H54 (cell line): ENCODE results near the gene SIRPA.

Experiments used
- DNase-seq: peaks from one replicate; pipeline ENCODE4 v3.0.0; 2011; ENCODE audit warnings: low spot score, mixed read lengths; ENCODE audit not compliant: insufficient read length
- FAIRE-seq: peaks from 3 replicates; lab custom pipeline; 2011; peaks lifted over from hg19 to GRCh38; lab: Jason Lieb, UNC
- POLR2A ChIP-seq: IDR thresholded peaks from 2 replicates; pipeline ENCODE4 v1.6.1; 2011; ENCODE audit warnings: low read depth, mild to moderate bottlenecking, low read length

The SIRPA gene

DNA sequence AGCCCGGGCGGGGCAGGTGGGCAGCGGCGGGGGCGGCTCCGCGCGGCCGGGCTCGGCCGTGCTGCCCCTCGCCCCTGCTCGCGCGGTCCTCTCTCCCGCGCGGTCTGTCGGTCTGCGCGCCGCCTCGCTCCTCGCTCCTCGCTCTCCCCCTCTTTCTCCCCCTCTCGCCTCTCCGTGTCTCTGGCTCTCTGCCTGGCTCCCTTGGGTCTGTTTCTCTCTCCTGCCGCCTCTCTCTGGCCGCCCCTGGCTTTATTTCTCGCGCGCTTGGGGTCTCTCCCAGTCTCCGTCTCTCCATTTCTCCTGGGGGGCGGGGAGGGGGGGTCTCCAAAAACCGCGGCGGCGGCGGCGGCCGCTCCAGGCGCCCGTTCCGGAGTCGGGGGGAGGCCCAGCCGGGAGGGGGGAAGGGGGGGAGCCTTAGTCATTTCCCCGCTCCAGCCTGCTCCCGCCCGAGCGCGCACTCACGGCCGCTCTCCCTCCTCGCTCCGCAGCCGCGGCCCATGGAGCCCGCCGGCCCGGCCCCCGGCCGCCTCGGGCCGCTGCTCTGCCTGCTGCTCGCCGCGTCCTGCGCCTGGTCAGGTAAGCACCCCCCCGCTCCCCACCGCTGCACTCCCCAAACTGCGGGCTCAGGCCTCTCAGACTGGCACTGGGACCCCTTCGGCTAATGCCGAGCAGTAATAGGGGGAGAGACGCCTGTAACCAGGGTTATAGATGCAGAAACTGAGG, at the start of gene SIRPA:
Gene SIRPA, plus strand, starts transcription at position 457 of the 723 bp plus-strand sequence. Its CDS starts 41 bp downstream, at position 498.
- no peak for FAIRE-seq
- peak; percentile 89 for DNase-seq
- peak; percentile 61 for TF ChIP-seq POLR2A

DNA sequence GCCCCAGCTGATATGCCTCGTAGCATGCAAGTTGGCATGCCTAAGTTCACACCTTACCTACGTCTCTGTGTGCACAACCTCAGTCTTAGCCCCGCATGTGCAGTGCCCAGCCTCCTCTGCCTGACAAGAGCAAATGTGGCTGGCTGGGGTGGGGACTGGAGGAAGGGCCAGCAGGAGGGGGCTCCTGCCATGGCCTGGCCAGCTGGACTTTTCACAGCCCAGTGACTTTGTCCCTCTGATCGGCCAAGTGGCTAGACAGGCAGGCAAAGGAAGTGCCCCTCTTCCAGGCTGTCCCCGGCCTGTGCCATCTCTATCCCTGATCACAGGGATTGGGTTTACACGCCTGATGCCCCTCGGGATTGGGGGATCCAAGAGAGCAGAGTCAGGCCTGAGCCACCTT, 49.5 kb upstream of the SIRPA start:
- FAIRE-seq, result no peak
- no peak for TF ChIP-seq POLR2A
- no peak for DNase-seq

DNA sequence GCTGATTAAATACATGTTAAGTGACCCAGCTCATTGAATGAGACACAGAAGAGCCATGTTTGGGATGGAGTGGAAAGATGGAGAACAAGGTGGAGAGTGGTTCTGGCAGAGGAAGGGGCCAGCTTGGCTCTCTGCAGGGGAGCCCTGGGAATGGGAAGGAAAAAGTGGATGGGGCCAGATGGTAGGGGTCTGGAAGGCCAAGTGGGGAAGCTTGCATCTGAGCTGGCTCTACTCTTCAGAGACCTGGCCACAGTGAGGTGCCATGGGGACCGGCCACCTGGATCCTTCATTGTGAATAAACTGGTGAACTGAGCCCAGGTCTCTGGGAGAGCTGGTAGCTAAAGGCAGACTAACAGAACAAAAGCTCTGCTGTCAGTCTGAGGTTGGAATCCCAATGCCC, 48.9 kb upstream of the SIRPA start:
- no peak for FAIRE-seq

DNA sequence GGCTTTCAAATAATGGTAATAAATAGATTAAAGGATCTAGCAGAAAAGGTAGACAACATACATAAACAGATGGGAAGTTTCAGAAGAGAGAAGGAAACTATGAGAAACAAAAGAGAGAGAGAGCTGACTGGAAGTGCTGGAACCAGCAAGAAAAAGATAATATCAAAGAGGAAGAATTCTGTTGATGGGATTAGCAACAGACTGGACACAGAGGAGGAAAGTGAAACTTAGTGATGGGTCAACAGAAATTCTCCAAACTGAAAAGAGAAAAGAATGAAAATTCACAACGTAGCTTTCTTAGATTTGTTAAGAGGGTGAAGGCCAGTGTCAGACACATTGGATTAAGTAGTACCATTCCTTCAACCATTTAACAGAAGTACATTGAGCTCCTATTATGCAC, 48.3 kb upstream of the SIRPA start:
- DNase-seq, result no peak
- TF ChIP-seq POLR2A, result no peak
- no peak for FAIRE-seq

More for the DNA sequence above, 48.9 kb upstream of the SIRPA start:
- no peak for TF ChIP-seq POLR2A
- DNase-seq, result no peak

DNA sequence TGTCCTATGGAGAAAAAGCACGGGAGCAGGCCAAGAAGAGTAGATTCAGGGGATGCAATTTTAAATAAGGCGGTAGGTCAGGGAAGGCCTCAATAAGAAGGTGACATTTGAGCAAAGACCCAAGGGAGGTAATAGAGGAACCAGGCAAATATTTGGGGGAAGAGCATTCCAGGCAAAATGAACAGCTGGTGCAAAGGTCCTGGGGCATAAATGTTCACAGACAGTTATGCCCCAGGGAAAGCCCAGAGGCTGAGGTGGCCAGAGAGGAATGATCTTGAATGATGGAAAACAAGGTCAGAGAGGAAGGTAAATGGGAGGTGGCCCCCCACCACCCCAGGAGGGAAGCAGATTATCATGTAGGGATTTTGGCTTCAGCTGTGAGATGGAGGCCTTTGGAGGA, 47.4 kb upstream of the SIRPA start:
- no peak for DNase-seq
- no peak for TF ChIP-seq POLR2A
- FAIRE-seq, result no peak

DNA sequence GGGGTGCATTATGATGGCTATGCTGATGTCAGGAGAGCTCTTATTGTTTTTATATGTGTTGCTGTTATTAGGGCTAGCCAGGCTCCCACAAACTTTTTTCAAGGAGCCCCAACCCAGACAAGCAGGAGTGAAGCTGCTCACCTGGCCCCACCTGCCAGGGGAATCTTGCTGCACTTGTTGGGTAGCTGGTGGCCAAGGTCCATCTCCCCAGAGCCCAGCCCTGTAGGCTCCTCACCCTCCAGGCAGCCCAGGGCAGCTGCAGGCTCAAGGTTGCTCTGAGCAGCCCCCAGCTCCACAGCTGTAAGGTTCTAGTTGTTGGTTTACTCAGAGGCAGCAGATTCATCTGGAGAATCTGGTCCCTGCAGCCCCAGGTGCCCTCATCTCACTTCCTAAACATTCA, 46.8 kb upstream of the SIRPA start:
- TF ChIP-seq POLR2A, result no peak
- FAIRE-seq, result no peak

DNA sequence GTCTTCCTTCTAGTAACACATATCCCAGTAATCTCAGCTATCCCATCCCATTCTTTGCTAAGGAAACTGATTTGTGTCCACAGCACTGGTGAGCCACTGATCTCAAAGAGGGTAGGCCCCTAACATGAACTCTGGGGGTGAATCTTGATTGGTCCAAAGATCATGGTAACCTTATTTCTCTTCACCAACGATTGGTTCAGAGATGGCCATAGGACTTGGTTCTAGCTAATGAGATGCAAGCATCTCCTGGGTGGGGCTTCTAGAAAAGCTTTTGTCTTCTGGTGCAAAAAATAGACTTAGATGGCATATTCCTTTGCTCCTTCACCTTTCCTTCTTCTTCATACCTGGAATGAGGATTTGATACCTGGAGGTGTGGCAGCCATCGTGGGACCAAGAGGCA, 43.8 kb upstream of the SIRPA start:
- DNase-seq (no peak), FAIRE-seq (no peak)
- no peak for TF ChIP-seq POLR2A

More for the DNA sequence above, 46.8 kb upstream of the SIRPA start:
- no peak for DNase-seq

DNA sequence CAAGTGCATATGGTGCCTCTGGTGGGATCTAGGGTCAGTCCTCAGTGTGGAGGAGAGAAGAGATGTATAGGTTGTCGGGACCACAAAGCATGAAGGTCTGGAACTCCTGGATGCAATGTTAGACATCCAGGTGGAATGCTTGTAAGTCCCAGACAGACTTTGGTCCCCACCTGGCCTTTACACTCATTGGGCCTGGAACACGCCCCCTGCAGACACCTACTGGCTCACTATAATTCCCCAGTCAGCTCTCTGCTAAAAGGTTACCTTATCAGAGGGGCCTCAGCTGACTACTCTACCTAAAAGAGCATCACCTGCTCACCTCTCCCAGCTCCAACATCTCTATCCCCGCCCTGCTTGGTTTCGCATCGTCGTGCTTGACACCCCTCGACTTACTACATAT, 41.7 kb upstream of the SIRPA start:
- FAIRE-seq (no peak), DNase-seq (no peak)
- no peak for TF ChIP-seq POLR2A

DNA sequence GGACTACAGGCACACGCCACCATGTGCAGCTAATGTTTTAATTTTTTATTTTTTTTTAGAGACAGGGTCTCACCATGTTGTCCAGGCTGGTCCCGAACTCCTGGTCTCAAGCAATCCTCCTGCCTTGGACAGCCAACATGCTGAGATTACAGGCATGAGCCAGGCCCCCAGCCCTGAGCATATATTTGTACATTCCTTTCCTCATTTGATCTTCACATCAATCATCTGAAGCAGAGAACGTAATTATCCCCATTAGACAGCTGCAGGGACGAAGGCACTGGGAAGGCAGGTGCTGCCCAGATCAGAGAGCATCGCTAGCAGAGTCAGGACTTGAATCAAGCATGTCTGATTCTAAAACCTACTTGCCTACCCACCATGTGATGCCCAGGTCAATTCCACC, 41.0 kb upstream of the SIRPA start:
- DNase-seq (no peak), FAIRE-seq (no peak)
- no peak for TF ChIP-seq POLR2A

DNA sequence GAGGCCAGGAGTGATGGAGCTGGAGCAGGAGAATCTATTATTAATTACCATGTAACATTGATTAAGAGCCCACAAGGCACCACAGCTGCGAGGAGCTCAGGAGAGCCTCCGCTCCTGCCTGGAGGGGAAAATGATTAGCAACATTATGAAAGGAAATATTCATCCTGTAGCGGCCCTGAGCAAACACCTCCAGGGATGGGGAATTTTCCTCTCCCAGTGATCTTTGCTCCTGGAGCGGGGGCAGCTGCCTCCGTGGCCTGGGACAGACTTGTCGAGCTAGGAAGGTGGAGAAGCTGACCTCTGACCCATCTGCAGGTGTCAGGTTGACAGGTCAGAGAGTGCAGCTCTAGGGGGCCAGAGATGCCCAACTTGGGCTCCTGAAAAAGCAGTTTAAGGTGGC, 40.1 kb upstream of the SIRPA start:
- FAIRE-seq, result no peak
- DNase-seq, result no peak
- TF ChIP-seq POLR2A, result no peak

DNA sequence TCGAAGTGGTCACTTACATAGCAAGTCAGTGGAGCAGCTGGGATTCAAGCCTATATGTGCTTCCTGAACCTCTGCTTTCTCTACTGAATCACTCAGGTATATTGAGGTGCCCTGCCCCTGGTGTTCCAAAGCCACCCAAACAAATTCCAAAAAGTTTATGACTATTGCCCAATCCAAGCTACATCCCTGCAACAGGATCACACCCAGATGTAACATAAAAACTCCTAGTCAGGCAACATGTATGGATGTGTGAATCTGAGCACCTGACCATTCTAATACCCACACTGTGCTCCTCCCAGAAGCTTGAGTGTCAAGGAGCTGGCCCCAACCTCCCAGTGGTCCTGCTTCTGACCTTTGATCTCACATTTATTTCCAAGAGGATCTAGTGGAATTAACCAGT, 39.5 kb upstream of the SIRPA start:
- no peak for DNase-seq
- FAIRE-seq, result no peak
- TF ChIP-seq POLR2A, result no peak

DNA sequence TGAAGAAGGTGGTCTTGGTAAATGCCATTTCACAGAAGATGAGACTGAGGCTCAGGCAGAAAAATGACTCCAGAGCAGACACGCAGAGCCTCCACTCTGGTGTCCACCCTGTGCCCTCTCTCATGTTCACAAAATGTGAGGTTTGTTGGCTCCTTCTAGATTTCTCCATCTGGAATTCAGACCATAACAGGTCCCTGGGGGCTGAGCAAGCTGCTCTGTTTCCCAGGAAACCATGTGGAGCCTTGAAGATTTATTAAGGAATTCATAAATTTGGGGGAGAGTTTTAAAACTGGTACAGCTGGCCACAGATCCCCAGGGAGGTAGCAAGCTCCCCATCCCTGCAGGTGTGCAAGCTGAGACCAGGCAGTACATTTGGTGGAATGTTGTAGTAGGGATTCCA, 38.8 kb upstream of the SIRPA start:
- no peak for DNase-seq

DNA sequence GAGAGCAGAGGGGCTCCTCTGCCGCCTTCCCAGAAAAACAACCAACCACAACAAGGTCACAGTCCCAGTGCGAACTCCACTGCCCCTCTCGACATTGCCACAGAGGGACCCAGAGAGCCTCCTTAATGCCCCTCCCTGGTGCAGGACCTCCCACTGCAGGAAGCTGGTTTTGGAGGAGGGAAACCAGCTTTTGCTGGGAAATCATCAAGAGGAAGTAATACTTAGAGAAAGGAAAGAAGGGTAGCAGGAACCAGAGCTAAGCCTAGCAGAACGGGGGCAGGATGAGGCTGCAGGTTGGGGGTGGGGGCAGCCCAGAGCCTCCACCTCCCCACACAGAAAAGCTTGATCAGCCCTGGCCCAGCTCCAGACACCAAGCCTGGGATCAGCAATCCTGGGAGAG, 37.7 kb upstream of the SIRPA start:
- no peak for TF ChIP-seq POLR2A
- FAIRE-seq, result no peak
- DNase-seq, result no peak

More for the DNA sequence above, 38.8 kb upstream of the SIRPA start:
- TF ChIP-seq POLR2A, result no peak
- no peak for FAIRE-seq

DNA sequence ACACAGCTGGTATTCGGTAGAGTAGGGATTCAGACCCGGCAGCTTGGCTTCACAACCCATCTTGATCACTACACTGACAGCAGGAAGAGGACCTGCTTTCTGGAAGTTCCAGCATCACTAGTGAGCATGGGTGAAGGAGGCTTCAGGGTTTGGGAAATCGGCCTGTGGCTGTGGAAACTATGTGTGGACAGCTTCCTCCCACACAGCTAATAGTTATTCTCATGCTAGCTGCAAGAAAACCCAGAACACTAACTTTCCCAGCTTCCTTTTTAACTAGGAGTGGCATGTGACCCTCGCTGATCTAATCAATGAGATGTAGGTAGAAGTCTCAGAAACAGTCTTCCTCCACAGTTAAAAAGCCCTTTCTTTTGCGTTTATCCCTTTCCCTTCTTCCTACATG, 36.3 kb upstream of the SIRPA start:
- FAIRE-seq (no peak), DNase-seq (no peak)
- no peak for TF ChIP-seq POLR2A

DNA sequence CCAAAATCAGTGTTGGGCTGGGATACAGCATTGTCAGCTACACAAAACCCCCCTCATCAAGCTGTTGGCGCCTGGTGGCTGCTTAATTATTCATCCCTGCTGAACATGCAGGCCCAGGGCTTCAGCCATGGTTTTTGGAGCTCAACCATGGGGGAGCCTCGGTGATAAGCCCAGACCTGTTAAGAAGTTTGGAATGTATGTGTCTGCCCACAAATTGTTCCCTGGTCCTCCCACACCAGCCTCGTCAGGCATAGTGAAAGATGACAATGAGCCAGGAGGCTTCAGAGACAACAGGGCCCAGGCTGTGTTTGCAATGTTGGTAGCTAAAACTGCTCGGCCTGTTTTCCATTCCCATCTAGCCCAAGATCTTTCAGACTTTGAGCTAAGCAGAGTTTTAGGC, 34.8 kb upstream of the SIRPA start:
- no peak for TF ChIP-seq POLR2A
- FAIRE-seq (no peak), DNase-seq (peak; percentile 59)
